Renal cortical epithelial cell (primary cell): Measurements from ENCODE around the gene MYZAP. TPM values are rescaled to one million over a fixed set of nuclear protein-coding genes. Genes with fewer than 3 reads are reported as not detected.

Source experiments
- DNase-seq: peaks from one replicate; pipeline ENCODE4 v3.0.0-alpha.2; 2011; ENCODE audit warnings: low read depth
- total RNA-seq: library from RNA; depleted of rRNA; stranded (reverse); fragments of >200 nt; gene quantifications from 2 replicates; pipeline ENCODE4 v1.2.3, GENCODE V29; 2014

The MYZAP gene
- total RNA-seq, 1 donor from 2014 or later, result 0.20 TPM

- no peak for DNase-seq
These were observed 34.2 kb downstream of the MYZAP start for GRCh38 chr15:57625703-57626448.

GRCh38 chr15:57626713-57627440 is 35.2 kb downstream of the MYZAP start:
- DNase-seq, result no peak

GRCh38 chr15:57631386-57632110 is 39.8 kb downstream of the MYZAP start:
- no peak for DNase-seq

GRCh38 chr15:57634290-57634689 is 42.6 kb downstream of the MYZAP start:
- DNase-seq, result no peak

GRCh38 chr15:57635300-57635909 is 43.7 kb downstream of the MYZAP start:
- no peak for DNase-seq

GRCh38 chr15:57637846-57638245 is 46.1 kb downstream of the MYZAP start:
- DNase-seq, result peak; percentile 51

GRCh38 chr15:57639306-57639705 is 47.6 kb downstream of the MYZAP start:
- DNase-seq, result no peak

GRCh38 chr15:57640930-57641682 is 49.4 kb downstream of the MYZAP start:
- peak; percentile 64 for DNase-seq

- no peak for DNase-seq
These were observed 52.1 kb downstream of the MYZAP start for GRCh38 chr15:57643826-57644225.

GRCh38 chr15:57646087-57646486 is 54.4 kb downstream of the MYZAP start:
- no peak for DNase-seq

GRCh38 chr15:57647071-57647790 is 55.5 kb downstream of the MYZAP start:
- DNase-seq, result peak; percentile 72

- DNase-seq, result peak; percentile 69
These were observed 56.1 kb downstream of the MYZAP start for GRCh38 chr15:57647791-57648130.

- peak; percentile 95 for DNase-seq
These were observed 57.4 kb downstream of the MYZAP start for GRCh38 chr15:57649138-57649537.

GRCh38 chr15:57651445-57651844 is 59.7 kb downstream of the MYZAP start:
- DNase-seq, result peak; percentile 60

GRCh38 chr15:57652481-57652880 is 60.8 kb downstream of the MYZAP start:
- DNase-seq, result no peak

- peak; percentile 95 for DNase-seq
These were observed 62.6 kb downstream of the MYZAP start for GRCh38 chr15:57654153-57654852.

- no peak for DNase-seq
These were observed 63.3 kb downstream of the MYZAP start for GRCh38 chr15:57655053-57655452.

- DNase-seq, result no peak
These were observed 64.1 kb downstream of the MYZAP start for GRCh38 chr15:57655809-57656208.

- no peak for DNase-seq
These were observed 64.7 kb downstream of the MYZAP start for GRCh38 chr15:57656434-57656833.

GRCh38 chr15:57657619-57658018 is 65.9 kb downstream of the MYZAP start:
- no peak for DNase-seq
